GOT3 (cell line): Measurements from ENCODE around the gene PDS5A.
"Not testable (repeated sequence)": the region's sequence is repeated elsewhere in the genome, so short reads cannot be mapped to it uniquely, and the experiment has no call there.

Source experiments
- DNase-seq: peaks from one replicate; lab custom pipeline; 2025; ENCODE audit warnings: mixed read lengths; lab: John Stamatoyannopoulos, UW

Gene PDS5A

DNA sequence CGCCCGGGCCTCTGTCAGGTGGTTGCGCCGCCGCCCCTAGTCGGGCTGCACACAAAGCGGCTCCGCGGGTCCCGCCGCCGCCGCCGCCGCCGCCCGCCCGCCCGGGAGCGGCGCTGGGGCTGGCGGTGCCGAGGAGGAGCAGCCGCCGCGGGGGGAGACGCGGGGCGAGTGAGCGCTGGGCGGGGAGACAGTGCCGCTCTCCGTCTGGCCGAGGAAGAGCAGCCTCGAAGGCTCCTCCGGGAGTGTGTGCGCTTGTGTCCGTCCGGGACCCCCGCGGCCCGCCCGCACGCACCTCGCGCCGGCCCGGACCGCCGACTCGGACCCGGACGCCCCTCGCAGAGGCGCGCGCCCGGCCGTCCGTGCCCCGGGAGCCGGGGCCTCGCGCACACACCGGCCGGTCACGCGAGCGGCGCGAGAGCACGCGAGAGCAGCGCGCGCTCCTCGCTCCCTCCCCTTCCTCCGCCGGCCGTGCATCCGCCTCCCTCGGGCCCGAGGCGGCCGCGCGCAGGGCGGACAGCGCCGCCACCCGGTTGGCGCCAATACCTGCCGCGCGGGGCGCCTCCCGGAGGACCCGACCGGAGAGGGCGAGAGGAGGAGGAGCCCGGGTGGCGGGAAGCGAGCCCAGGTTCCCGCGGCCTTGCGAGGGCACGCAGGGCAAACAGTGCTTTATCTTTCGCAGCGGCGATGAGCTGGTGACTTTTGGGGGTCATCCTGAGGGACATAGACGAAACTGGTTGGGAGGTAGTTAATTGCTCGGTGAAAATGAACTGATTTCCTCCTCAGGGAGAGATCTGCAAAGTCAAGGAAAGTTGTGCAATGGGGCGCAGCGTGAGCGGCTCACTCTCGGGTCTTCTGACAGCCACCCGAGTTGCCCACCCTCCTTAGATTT lies at the start of gene PDS5A:
PDS5A (minus strand) TSS at position 423 of the 889 bp plus-strand sequence. CDS start 1,334 bp downstream, outside the sequence.
- peak; percentile 73 for DNase-seq

DNA sequence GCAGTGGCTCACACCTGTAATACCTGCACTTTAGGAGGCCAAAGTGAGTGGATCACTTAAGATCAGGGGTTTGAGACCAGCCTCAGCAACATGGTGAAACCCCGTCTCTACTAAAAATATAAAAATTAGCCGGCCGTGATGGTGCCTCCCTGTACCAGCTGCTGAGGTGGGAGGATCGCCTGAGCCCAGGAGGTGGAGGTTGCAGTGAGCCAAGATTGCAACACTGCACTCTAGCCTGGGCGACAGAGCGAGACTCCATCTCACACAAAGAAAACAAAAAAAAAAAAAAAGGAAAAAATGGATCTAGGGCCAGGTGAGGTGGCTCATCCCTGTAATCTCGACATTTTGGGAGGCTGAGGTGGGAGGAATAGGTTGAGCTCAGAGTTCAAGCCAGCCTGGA lies 46.3 kb upstream of the PDS5A start:
- DNase-seq = not testable (repeated sequence)

DNA sequence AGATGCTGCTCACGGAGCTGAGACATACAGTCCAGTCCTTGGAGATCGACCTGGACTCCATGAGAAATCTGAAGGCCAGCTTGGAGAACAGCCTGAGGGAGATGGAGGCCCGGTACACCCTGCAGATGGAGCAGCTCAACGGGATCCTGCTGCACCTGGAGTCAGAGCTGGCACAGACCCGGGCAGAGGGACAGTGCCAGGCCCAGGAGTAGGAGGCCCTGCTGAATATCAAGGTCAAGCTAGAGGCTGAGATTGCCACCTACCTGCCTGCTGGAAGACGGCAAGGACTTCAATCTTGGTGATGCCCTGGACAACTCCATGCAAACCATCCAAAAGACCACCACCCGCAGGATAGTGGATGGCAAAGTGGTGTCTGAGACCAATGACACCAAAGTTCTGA lies 43.4 kb upstream of the PDS5A start:
- DNase-seq = not testable (repeated sequence)

GRCh38 chr4:40020221-40020620 lies 42.5 kb upstream of the PDS5A start:
- no peak for DNase-seq

DNA sequence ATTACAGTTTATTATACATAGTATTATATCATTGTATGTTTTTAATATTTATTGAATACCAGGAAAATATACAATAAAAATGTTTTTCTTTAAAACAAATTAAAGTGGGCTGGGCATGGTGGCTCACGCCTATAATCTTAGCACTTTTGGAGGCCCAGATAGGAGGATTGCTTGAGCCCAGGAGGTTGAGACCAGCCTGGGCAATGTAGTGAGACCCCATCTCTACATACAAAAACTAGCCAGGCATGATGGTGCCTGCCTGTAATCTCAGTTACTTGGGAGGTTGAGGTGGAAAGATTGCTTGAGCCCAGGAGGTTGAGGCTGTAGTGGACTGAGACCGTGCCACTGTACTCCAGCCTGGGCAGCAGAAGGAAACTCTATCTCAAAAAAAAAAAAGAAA lies 38.3 kb upstream of the PDS5A start:
- no peak for DNase-seq

DNA sequence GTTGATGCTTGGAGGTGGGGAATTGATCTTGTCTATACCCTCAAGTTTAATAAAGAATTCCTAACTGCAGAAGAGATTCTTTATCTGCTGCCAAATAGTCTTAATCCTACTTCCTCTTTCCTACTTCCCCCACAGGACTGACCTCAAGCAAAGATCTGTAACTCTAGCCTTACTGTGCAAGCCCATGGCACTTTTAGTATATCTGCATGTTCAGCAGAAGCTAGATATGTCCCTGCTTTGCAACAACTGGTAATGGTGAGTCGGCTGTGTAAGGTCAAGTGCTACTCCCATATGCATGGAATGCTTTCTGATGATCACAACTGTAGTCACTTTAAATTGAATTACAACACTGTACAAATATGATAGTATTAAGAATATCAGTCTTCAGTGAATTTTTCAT lies 26.3 kb upstream of the PDS5A start:
- DNase-seq = no peak

- no peak for DNase-seq
Measured at GRCh38 chr4:40000711-40001110, 23.0 kb upstream of the PDS5A start.

DNA sequence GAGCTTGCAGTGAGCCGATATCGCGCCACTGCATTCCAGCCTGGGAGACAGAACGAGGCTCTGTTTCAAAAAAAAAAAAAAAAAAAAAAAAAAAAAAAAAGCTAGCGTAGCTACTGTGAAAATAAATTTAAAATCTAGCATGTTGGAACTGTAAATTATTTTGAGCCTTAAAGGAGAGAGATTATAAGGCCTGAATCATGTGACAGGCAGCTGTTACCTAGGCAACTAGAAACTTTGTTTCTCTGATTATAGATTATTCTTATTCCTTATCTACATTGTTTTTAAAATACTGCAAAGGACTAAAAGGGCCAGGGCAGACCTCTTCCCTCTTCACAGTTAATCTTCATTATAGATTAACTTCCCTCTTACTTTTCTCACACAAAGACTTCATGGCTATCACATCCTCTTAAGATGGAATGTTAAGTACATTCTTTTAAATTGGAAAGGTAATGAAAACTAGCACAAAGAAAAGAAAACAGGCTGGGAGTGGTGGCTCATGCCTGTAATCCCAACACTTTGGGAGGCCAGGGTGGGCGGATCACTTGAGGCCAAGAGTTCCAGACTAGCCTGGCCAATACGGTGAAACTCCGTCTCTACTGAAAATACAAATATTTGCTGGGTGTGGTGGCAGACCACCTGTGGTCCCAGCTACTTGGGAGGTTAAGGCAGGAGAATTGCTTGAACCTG lies 21.1 kb upstream of the PDS5A start:
- no peak for DNase-seq

GRCh38 chr4:39996811-39997210 lies 19.1 kb upstream of the PDS5A start:
- DNase-seq = no peak

DNA sequence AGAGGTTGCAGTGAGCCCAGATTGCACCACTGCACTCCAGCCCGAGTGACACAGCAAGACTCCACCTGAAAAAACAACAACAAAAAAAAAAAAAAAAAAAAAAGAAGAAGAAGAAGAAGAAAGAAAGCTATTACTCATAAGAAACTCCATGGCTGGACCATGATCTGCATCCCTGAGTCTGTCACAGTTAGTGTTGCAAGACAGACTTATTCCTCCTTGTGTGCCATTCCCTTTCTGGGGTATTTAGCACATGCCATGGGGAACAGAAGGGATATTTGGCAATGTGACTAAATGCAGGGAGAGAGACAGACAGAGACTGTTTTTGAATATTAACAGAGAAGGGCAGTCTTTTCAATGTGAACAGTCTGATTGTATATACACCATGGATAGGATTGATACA lies 16.7 kb upstream of the PDS5A start:
- DNase-seq = no peak

DNA sequence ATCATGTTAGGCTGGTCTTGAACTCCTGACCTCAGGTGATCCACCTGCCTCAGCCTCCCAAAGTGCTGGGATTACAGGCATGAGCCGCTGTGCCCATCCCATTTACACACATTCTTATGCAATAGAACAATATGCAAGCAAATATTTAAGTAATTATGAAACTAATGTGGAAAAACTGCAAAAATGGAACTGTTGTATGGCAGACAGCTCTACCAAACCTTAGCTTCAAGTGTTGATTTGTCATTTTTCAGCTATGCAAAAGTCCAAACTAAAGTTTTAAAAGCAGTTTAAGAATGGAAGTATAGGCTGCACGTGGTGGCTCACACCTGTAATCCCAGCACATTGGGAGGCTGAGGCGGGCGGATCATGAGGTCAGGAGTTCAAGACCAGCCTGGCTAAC lies 11.7 kb upstream of the PDS5A start:
- DNase-seq = not testable (repeated sequence)

GRCh38 chr4:39987485-39987884 lies 9.8 kb upstream of the PDS5A start:
- DNase-seq = no peak

- DNase-seq = no peak
Measured at GRCh38 chr4:39978904-39979303, 1.2 kb upstream of the PDS5A start.

GRCh38 chr4:39978378-39978775 lies 666 bp upstream of the PDS5A start:
- no peak for DNase-seq

- DNase-seq = no peak
Measured at GRCh38 chr4:39976945-39977488, 694 bp downstream of the PDS5A start.

- peak; percentile 36 for DNase-seq
Measured at GRCh38 chr4:39976141-39976944, 1.4 kb downstream of the PDS5A start.

- DNase-seq = no peak
Measured at GRCh38 chr4:39975488-39976089, 2.1 kb downstream of the PDS5A start.

GRCh38 chr4:39973052-39973451 lies 4.7 kb downstream of the PDS5A start:
- DNase-seq = not testable (repeated sequence)

- no peak for DNase-seq
Measured at GRCh38 chr4:39970671-39971640, 6.8 kb downstream of the PDS5A start.

DNA sequence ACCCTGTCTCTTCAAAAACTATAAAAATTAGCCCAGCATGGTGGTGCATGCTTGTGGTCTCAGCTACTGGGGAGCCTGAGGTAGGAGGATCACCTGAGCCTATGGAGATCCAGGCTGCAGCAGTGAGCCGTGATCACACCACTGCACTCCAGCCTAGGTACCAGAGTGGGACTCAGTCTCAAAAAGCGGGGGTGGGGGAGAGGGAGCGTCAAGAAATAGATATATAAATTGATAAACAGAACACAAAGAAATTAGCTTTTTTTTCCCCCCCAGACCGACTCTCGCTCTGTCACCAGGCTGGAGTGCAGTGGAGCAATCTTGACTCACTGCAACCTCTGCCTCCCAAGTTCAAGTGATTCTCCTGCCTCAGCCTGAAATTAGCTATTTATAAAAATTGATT lies 14.1 kb downstream of the PDS5A start:
- DNase-seq = no peak
